Measurements from ENCODE around the gene SRP19. TPM values are rescaled to one million over a fixed set of nuclear protein-coding genes. Genes with fewer than 3 reads are reported as not detected.
A peak's percentile ranks its signal among the peaks of the same experiment; 100 is the strongest.

SRP19 gene
- total and polyA plus RNA-seq, 2 of the 8 experiments (the other 6 are each of a cell fraction or from before 2014, with no cell fraction given), result 27.5 to 79.9 TPM

- Histone ChIP-seq H3K4me2 (ENCODE audit: insufficient read depth in 1 of 2, low read depth in 2 of 2, low read length in 2 of 2) (peak overlapping the region in 1 of 2 experiments; percentile 31; a peak in 2 of 4 replicates), H2AK5ac (ENCODE audit: low read depth, low read length) (no peak overlapping the region), H2BK5ac (ENCODE audit: low read depth, low read length) (no peak overlapping the region), H2BK120ac (replicated peaks; ENCODE audit: low read depth, low read length) (no peak overlapping the region), H3K4me1 (replicated peaks in 1 of 4; ENCODE audit: control insufficient read depth in 3 of 4, insufficient read depth in 4 of 4, low read length in 3 of 4) (peaks cover 0 to 9% (median 0%) of the 10 kb centered on the region in 4 experiments; a peak in 2 of 7 replicates), H3K4ac (replicated peaks; ENCODE audit: insufficient read length, low read depth, low read length) (no peak overlapping the region), H3K27me3 (replicated peaks in 1 of 4; ENCODE audit: control insufficient read depth in 3 of 4, extremely low read depth in 1 of 4, insufficient read depth in 3 of 4, low read length in 3 of 4) (no peaks in the 10 kb centered on the region; a peak in 1 of 7 replicates), H2BK20ac (ENCODE audit: low read length) (no peak overlapping the region), H3K9me3 (ENCODE audit: insufficient read depth in 2 of 2, low read depth in 1 of 2, low read length in 1 of 2) (no peaks in the 10 kb centered on the region), H3K14ac (ENCODE audit: insufficient read length) (no peak overlapping the region), H3K4me3 (ENCODE audit: extremely low read depth in 1 of 4, insufficient read depth in 2 of 4, low read depth in 3 of 4, low read length in 4 of 4) (peak overlapping the region in 1 of 4 experiments; percentile 34; a peak in 1 of 8 replicates), H2BK12ac (ENCODE audit: low read depth, low read length) (no peak overlapping the region), H3K18ac (ENCODE audit: extremely low read depth, low read length) (0 out of 2 replicates have a peak overlapping the region, but pooled peaks have one; percentile 42), H4K91ac (replicated peaks; ENCODE audit: insufficient read length, low read length) (no peak overlapping the region), H3K79me2 (ENCODE audit: control insufficient read depth in 1 of 2, insufficient read depth in 2 of 2, low read length in 2 of 2) (no peaks in the 10 kb centered on the region), H4K20me1 (replicated peaks in 1 of 2; ENCODE audit: control insufficient read depth in 1 of 2, insufficient read depth in 2 of 2, low read length in 2 of 2) (no peaks in the 10 kb centered on the region), H4K5ac (ENCODE audit: insufficient read length, low read depth, low read length) (no peak overlapping the region), H3K23me2 (ENCODE audit: low read depth, low read length) (no peaks in the 10 kb centered on the region), H4K8ac (ENCODE audit: extremely low read depth, insufficient read depth, low read length) (no peak overlapping the region), H3K27ac (ENCODE audit: low read depth, low read length) (no peak overlapping the region), H2AFZ (ENCODE audit: low read length) (peak overlapping the region; percentile 96), H3K56ac (replicated peaks; ENCODE audit: insufficient read length, low read depth, low read length) (no peak overlapping the region), H3K36me3 (ENCODE audit: control insufficient read depth in 2 of 4, insufficient read depth in 4 of 4, low read length in 3 of 4) (no peaks in the 10 kb centered on the region), H3K9ac (replicated peaks in 1 of 4; ENCODE audit: extremely low read depth in 1 of 4, low read depth in 3 of 4, low read length in 3 of 4) (no peak overlapping the region), H3K79me1 (ENCODE audit: low read depth, low read length) (no peaks in the 10 kb centered on the region), H3K23ac (ENCODE audit: insufficient read length) (no peak overlapping the region), H2BK15ac (ENCODE audit: low read length) (no peak overlapping the region)
- peak; percentile 78 for FAIRE-seq
- ChIA-PET POLR2A (ENCODE audit: partially characterized antibody) (interaction anchor here (0.6 to 1.1 kb wide), 2 partner anchors 10 to 72 kb away, joined by 3 read pairs; no protein-coding TSS in a partner anchor), CTCF (ENCODE audit: partially characterized antibody) (interaction anchor here (0.6 to 1.6 kb wide), 27 partner anchors 9 to 614 kb away, joined by 3 to 20 read pairs (median 3); partner anchors contain the start of gene SRP19)
- no peak for DNase-seq (ENCODE audit: low read depth in 1 of 2, low spot score in 2 of 2)
- TF ChIP-seq CTCF (IDR thresholded peaks at IDR 0.05; ENCODE audit: control extremely low read depth in 1 of 3, insufficient read depth in 1 of 3, low read depth in 1 of 3, low read length in 3 of 3) (peak in 2 of 3 experiments; percentile 49 to 73; a peak in 3 of 4 replicates), SP2 (IDR thresholded peaks at IDR 0.05; ENCODE audit: low read length) (no peak), BCL11A (IDR thresholded peaks at IDR 0.05; ENCODE audit: low read depth in 2 of 2, low read length in 2 of 2) (no peak), RAD21 (IDR thresholded peaks at IDR 0.05 in 1 of 2, conservative IDR thresholded peaks at IDR 0.05 in 1 of 2; ENCODE audit: low read depth in 2 of 2, low read length in 2 of 2) (peak; percentile 47 to 53), TAF1 (IDR thresholded peaks at IDR 0.05; ENCODE audit: low read depth, low read length) (peak; percentile 69), CREB1 (IDR thresholded peaks at IDR 0.05) (peak; percentile 23; the same call in 1 of the 2 replicates), CEBPB (IDR thresholded peaks at IDR 0.05; ENCODE audit: low read depth, low read length) (no peak)
- 59% methylated on average over 7 of the region's 8 CpGs; no CpG with 5 or more reads in 1 of the 2 experiments for WGBS, 2 experiments (ENCODE audit: extremely low coverage in 1 of 2, insufficient coverage in 1 of 2, insufficient read length in 1 of 2, insufficient replicate concordance in 2 of 2, low coverage in 1 of 2, low lambda C conversion rate in 2 of 2, missing lambda C conversion rate in 1 of 2)
These were observed 12.8 kb upstream of the SRP19 start for GRCh38 chr5:112848116-112848811.
